Loucy (cell line): Measurements from ENCODE around the gene ARL14.
A peak's percentile ranks its signal among the peaks of the same experiment; 100 is the strongest.

ENCODE experiments used
- H2AFZ ChIP-seq: fragments of 200-600 bp; sonication (generic); 2 replicates; pipeline ENCODE4 v1.6.0; 2016; ENCODE audit warnings: antibody characterized with exemption, mild to moderate bottlenecking, low read length, moderate library complexity
- H3F3A ChIP-seq: fragments of 200-600 bp; 2 replicates; pipeline ENCODE4 v1.6.0; 2016; ENCODE audit warnings: antibody characterized with exemption, low read depth, mild to moderate bottlenecking
- H3K27me3 ChIP-seq: fragments of 200-600 bp; sonication (generic); 2 replicates; pipeline ENCODE4 v1.6.1; 2014; ENCODE audit warnings: low read length, mild to moderate bottlenecking; ENCODE audit not compliant: insufficient read depth, poor library complexity, severe bottlenecking
- H3K36me3 ChIP-seq: fragments of 200-600 bp; sonication (generic); 2 replicates; pipeline ENCODE4 v1.6.1; 2016; ENCODE audit warnings: low read length; ENCODE audit not compliant: insufficient read depth
- H3K4me1 ChIP-seq: fragments of 200-600 bp; sonication (generic); 2 replicates; pipeline ENCODE4 v1.5.1; 2014; ENCODE audit warnings: low read length, mild to moderate bottlenecking; ENCODE audit not compliant: insufficient read depth, poor library complexity, severe bottlenecking
- H3K4me2 ChIP-seq: fragments of 200-600 bp; sonication (generic); 2 replicates; pipeline ENCODE4 v1.6.0; 2014; ENCODE audit warnings: antibody characterized with exemption, low read length, low read depth, mild to moderate bottlenecking; ENCODE audit not compliant: poor library complexity, severe bottlenecking
- H3K4me3 ChIP-seq: fragments of 200-600 bp; sonication (generic); 2 replicates; pipeline ENCODE4 v1.5.1; 2014; ENCODE audit warnings: low read length, mild to moderate bottlenecking, mixed read lengths; ENCODE audit not compliant: poor library complexity, severe bottlenecking
- H3K79me2 ChIP-seq: fragments of 200-600 bp; sonication (generic); 2 replicates; pipeline ENCODE4 v1.6.1; 2014; ENCODE audit warnings: low read length; ENCODE audit not compliant: insufficient read depth
- H3K9ac ChIP-seq: fragments of 200-600 bp; sonication (generic); 2 replicates; pipeline ENCODE4 v1.6.0; 2014; ENCODE audit warnings: mild to moderate bottlenecking, low read depth, low read length, moderate library complexity; ENCODE audit not compliant: poor library complexity, severe bottlenecking
- H3K9me2 ChIP-seq: fragments of 200-600 bp; sonication (generic); replicated peaks from 2 replicates; pipeline ENCODE4 v1.6.1; 2016; ENCODE audit warnings: low read depth, low read length, mixed read lengths
- H3K9me3 ChIP-seq: fragments of 200-600 bp; sonication (generic); 2 replicates; pipeline ENCODE4 v1.6.1; 2014; ENCODE audit warnings: mild to moderate bottlenecking, antibody characterized with exemption, low read length, low read depth; ENCODE audit not compliant: insufficient read depth
- H4K20me1 ChIP-seq: fragments of 200-600 bp; sonication (generic); 2 replicates; pipeline ENCODE4 v1.6.0; 2014; ENCODE audit warnings: antibody characterized with exemption, low read length, mild to moderate bottlenecking; ENCODE audit not compliant: insufficient read depth, poor library complexity, severe bottlenecking
- CTCF ChIP-seq: fragments of 200-600 bp; sonication (generic); conservative IDR thresholded peaks from 2 replicates; pipeline ENCODE4 v1.5.1; 2014; ENCODE audit warnings: mild to moderate bottlenecking, antibody characterized with exemption, low read length
- EZH2phosphoT487 ChIP-seq: fragments of 200-600 bp; IDR thresholded peaks from 2 replicates; pipeline ENCODE4 v1.6.1; 2018; ENCODE audit warnings: antibody characterized with exemption, mild to moderate bottlenecking, moderate library complexity, borderline replicate concordance

Gene ARL14

GRCh38 chr3:160676547-160677303, at the start of gene ARL14:
ARL14 (plus strand) TSS chr3:160677160; CDS start chr3:160677347, 187 bp downstream.
- Histone ChIP-seq H3K9me3 (no peaks in the 10 kb centered on the region), H3K4me1 (no peaks in the 10 kb centered on the region), H3K9ac (no peak within 1 kb of the TSS), H3K4me3 (no peak within 1 kb of the TSS), H3F3A (no peaks in the 10 kb centered on the region), H3K79me2 (no peaks in the 10 kb centered on the region), H4K20me1 (no peaks in the 10 kb centered on the region), H3K9me2 (no peaks in the 10 kb centered on the region), H3K4me2 (no peak within 1 kb of the TSS), H2AFZ (no peak within 1 kb of the TSS), H3K36me3 (no peaks in the 10 kb centered on the region), H3K27me3 (no peaks in the 10 kb centered on the region)
- TF ChIP-seq EZH2phosphoT487, result no peak
- no peak for TF ChIP-seq CTCF

DNA sequence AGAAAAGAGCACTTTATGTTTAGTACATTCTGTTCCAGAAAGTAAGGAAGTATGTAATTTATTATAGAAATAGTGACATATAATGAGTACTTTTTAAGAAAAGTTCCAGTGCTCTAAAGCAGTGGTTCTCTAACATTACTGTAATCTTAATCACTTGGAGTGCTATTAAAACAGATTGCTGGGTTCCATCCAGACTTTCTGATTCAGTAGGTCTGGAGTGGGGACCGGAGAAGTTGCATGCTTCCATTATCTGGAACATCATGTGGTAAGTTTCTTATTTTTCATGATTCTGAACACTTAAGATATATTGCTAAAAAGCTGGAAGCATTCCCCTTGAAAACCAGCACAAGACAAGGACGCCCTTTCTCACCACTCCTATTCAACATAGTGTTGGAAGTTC, 47.5 kb upstream of the ARL14 start:
- H3K36me3 ChIP-seq, result no peaks in the 10 kb centered on the region
- H3K4me2 ChIP-seq, result no peak overlapping the region
- H2AFZ ChIP-seq, result no peak overlapping the region
- H3K79me2 ChIP-seq, result no peaks in the 10 kb centered on the region
- H3K27me3 ChIP-seq, result no peaks in the 10 kb centered on the region
- TF ChIP-seq CTCF, result no peak
- H3K9me3 ChIP-seq, result no peaks in the 10 kb centered on the region
- H3K4me1 ChIP-seq, result peaks cover 13% of the 10 kb centered on the region
- no peaks in the 10 kb centered on the region; the same call in 1 of the 2 replicates for H3F3A ChIP-seq
- no peak overlapping the region for H3K4me3 ChIP-seq
- no peaks in the 10 kb centered on the region for H4K20me1 ChIP-seq
- no peak overlapping the region for H3K9ac ChIP-seq
- H3K9me2 ChIP-seq, result no peaks in the 10 kb centered on the region

DNA sequence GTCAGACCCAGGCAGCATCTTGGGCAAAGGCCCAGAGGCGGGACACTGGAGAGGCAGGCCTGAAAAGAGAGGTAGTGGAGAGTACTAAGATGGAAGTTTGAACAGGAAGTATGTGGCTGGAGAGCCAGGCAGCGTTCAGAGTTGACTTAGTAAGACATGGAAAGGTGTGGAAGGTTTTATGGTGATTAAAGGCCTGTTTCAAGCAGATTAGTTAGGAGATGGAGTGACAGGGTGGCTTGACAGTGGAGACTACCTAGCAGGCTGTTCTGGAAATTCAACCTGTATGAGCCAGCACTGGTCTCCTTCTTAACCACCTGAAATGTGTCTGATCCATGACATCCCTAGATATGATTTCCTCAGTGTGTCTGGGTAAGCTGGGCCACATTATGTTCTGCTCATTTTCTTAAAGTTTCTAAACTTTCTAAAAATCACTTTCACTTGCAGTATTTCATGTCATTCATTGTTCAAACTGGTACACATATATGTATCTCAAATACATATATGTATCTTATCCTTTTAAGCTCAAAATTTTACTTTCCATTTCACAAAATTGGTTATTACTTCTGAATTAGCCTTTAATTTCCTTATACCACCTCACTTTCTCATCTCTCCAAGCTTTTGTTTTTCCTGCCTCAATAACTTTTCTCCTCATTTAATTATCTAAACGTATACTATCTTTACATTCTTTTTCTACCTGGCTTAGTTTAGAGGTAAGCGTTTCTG, 43.4 kb upstream of the ARL14 start:
- no peaks in the 10 kb centered on the region for H3K27me3 ChIP-seq
- no peaks in the 10 kb centered on the region for H3K79me2 ChIP-seq
- no peak overlapping the region for H3K9ac ChIP-seq
- TF ChIP-seq CTCF, result no peak
- TF ChIP-seq EZH2phosphoT487, result no peak
- H3K9me2 ChIP-seq, result no peaks in the 10 kb centered on the region
- no peak overlapping the region for H3K4me2 ChIP-seq
- peaks cover 13% of the 10 kb centered on the region for H3K4me1 ChIP-seq
- H2AFZ ChIP-seq, result peak overlapping the region; percentile 80
- H3K4me3 ChIP-seq, result no peak overlapping the region
- H3K9me3 ChIP-seq, result no peaks in the 10 kb centered on the region
- H4K20me1 ChIP-seq, result no peaks in the 10 kb centered on the region
- no peaks in the 10 kb centered on the region for H3K36me3 ChIP-seq
- H3F3A ChIP-seq, result no peaks in the 10 kb centered on the region; the same call in 1 of the 2 replicates
